ENCODE results near the gene LAMA5. TPM values are rescaled to one million over a fixed set of nuclear protein-coding genes. Genes with fewer than 3 reads are reported as not detected.

The LAMA5 gene
- total and polyA plus RNA-seq, 5 donors from 2014 or later: 0.30 to 0.91 TPM; not detected in 3

GRCh38 chr20:62336329-62336728 is 30.8 kb downstream of the LAMA5 start:
- Mint-ChIP-seq H3K36me3 (no peaks in the 10 kb centered on the region), H3K27ac (no peak overlapping the region), H3K9me3 (peaks cover 0 to 5% (median 0%) of the 10 kb centered on the region in 7 donors), H3K4me3 (no peak overlapping the region), H3K4me1 (no peaks in the 10 kb centered on the region), H3K27me3 (peaks cover 5% of the 10 kb centered on the region)
- H3K9me3 ChIP-seq (ENCODE audit: control insufficient read depth in 2 of 2, low read length in 2 of 2): peaks cover 0 to 2% of the 10 kb centered on the region in 2 experiments
- no peak overlapping the region for H3K27ac ChIP-seq (ENCODE audit: insufficient read depth, low read length, poor library complexity, severe bottlenecking)
- H3K4me3 ChIP-seq (ENCODE audit: low read depth, low read length): no peak overlapping the region
- H3K27me3 ChIP-seq (ENCODE audit: control insufficient read depth, insufficient read depth, low read length): no peaks in the 10 kb centered on the region
- ATAC-seq (ENCODE audit: low read depth in 2 of 2) (no peak), DNase-seq (no peak)
- H3K36me3 ChIP-seq (ENCODE audit: control insufficient read depth, insufficient read depth, low read length): no peaks in the 10 kb centered on the region
- H3K4me1 ChIP-seq (ENCODE audit: control insufficient read depth, insufficient read depth, low read length, poor library complexity, severe bottlenecking): no peaks in the 10 kb centered on the region

GRCh38 chr20:62335532-62335931 is 31.6 kb downstream of the LAMA5 start:
- Histone ChIP-seq H3K9me3 (ENCODE audit: control insufficient read depth in 2 of 2, low read length in 2 of 2) (no peaks in the 10 kb centered on the region), H3K4me1 (ENCODE audit: control insufficient read depth, insufficient read depth, low read length, poor library complexity, severe bottlenecking) (no peaks in the 10 kb centered on the region), H3K4me3 (ENCODE audit: low read depth, low read length) (no peak overlapping the region), H3K27ac (ENCODE audit: insufficient read depth, low read length, poor library complexity, severe bottlenecking) (no peak overlapping the region), H3K36me3 (ENCODE audit: control insufficient read depth, insufficient read depth, low read length) (no peaks in the 10 kb centered on the region), H3K27me3 (ENCODE audit: control insufficient read depth, insufficient read depth, low read length) (no peaks in the 10 kb centered on the region)
- no peaks in the 10 kb centered on the region for H3K4me1 Mint-ChIP-seq
- DNase-seq: no peak
- no peak for ATAC-seq (ENCODE audit: low read depth in 2 of 2)
- H3K27me3 Mint-ChIP-seq: peaks cover 5% of the 10 kb centered on the region
- no peak overlapping the region for H3K27ac Mint-ChIP-seq
- H3K36me3 Mint-ChIP-seq: no peaks in the 10 kb centered on the region
- peaks cover 0 to 5% (median 0%) of the 10 kb centered on the region in 7 donors for H3K9me3 Mint-ChIP-seq
- H3K4me3 Mint-ChIP-seq: no peak overlapping the region

GRCh38 chr20:62334881-62335280 is 32.2 kb downstream of the LAMA5 start:
- no peak overlapping the region for H3K4me3 Mint-ChIP-seq
- Histone ChIP-seq H3K27me3 (ENCODE audit: control insufficient read depth, insufficient read depth, low read length) (no peaks in the 10 kb centered on the region), H3K27ac (ENCODE audit: insufficient read depth, low read length, poor library complexity, severe bottlenecking) (no peak overlapping the region), H3K4me1 (ENCODE audit: control insufficient read depth, insufficient read depth, low read length, poor library complexity, severe bottlenecking) (no peaks in the 10 kb centered on the region), H3K36me3 (ENCODE audit: control insufficient read depth, insufficient read depth, low read length) (no peaks in the 10 kb centered on the region), H3K4me3 (ENCODE audit: low read depth, low read length) (no peak overlapping the region), H3K9me3 (ENCODE audit: control insufficient read depth in 2 of 2, low read length in 2 of 2) (no peaks in the 10 kb centered on the region)
- H3K27ac Mint-ChIP-seq: no peak overlapping the region
- H3K4me1 Mint-ChIP-seq: no peaks in the 10 kb centered on the region
- no peaks in the 10 kb centered on the region for H3K36me3 Mint-ChIP-seq
- H3K9me3 Mint-ChIP-seq: peaks cover 0 to 4% (median 0%) of the 10 kb centered on the region in 7 donors
- peaks cover 5% of the 10 kb centered on the region for H3K27me3 Mint-ChIP-seq
- DNase-seq (no peak), ATAC-seq (ENCODE audit: low read depth in 2 of 2) (no peak)

GRCh38 chr20:62333820-62334595 is 33.1 kb downstream of the LAMA5 start:
- H3K4me3 ChIP-seq (ENCODE audit: low read depth, low read length): no peak overlapping the region
- Mint-ChIP-seq H3K27me3 (peaks cover 5% of the 10 kb centered on the region), H3K4me3 (no peak overlapping the region), H3K4me1 (no peaks in the 10 kb centered on the region), H3K9me3 (no peaks in the 10 kb centered on the region), H3K36me3 (no peaks in the 10 kb centered on the region), H3K27ac (no peak overlapping the region)
- DNase-seq: no peak
- no peak overlapping the region for H3K27ac ChIP-seq (ENCODE audit: insufficient read depth, low read length, poor library complexity, severe bottlenecking)
- no peaks in the 10 kb centered on the region for H3K4me1 ChIP-seq (ENCODE audit: control insufficient read depth, insufficient read depth, low read length, poor library complexity, severe bottlenecking)
- H3K27me3 ChIP-seq (ENCODE audit: control insufficient read depth, insufficient read depth, low read length): no peaks in the 10 kb centered on the region
- H3K36me3 ChIP-seq (ENCODE audit: control insufficient read depth, insufficient read depth, low read length): no peaks in the 10 kb centered on the region
- no peak for ATAC-seq (ENCODE audit: low read depth in 2 of 2)
- H3K9me3 ChIP-seq (ENCODE audit: control insufficient read depth in 2 of 2, low read length in 2 of 2): no peaks in the 10 kb centered on the region

- Histone ChIP-seq H3K4me3 (ENCODE audit: low read depth, low read length) (no peak overlapping the region), H3K4me1 (ENCODE audit: control insufficient read depth, insufficient read depth, low read length, poor library complexity, severe bottlenecking) (no peaks in the 10 kb centered on the region), H3K27ac (ENCODE audit: insufficient read depth, low read length, poor library complexity, severe bottlenecking) (no peak overlapping the region), H3K9me3 (ENCODE audit: control insufficient read depth in 2 of 2, low read length in 2 of 2) (no peaks in the 10 kb centered on the region), H3K27me3 (ENCODE audit: control insufficient read depth, insufficient read depth, low read length) (no peaks in the 10 kb centered on the region), H3K36me3 (ENCODE audit: control insufficient read depth, insufficient read depth, low read length) (no peaks in the 10 kb centered on the region)
- Mint-ChIP-seq H3K4me1 (no peaks in the 10 kb centered on the region), H3K36me3 (no peaks in the 10 kb centered on the region), H3K27me3 (peaks cover 5% of the 10 kb centered on the region), H3K9me3 (no peaks in the 10 kb centered on the region), H3K4me3 (no peak overlapping the region), H3K27ac (no peak overlapping the region)
- no peak for DNase-seq
- no peak for ATAC-seq (ENCODE audit: low read depth in 2 of 2)
Observed at GRCh38 chr20:62332989-62333819, 33.9 kb downstream of the LAMA5 start.

- no peaks in the 10 kb centered on the region for H3K9me3 Mint-ChIP-seq
- H3K27me3 Mint-ChIP-seq: peaks cover 5% of the 10 kb centered on the region
- ATAC-seq (ENCODE audit: low read depth in 2 of 2): no peak
- H3K27me3 ChIP-seq (ENCODE audit: control insufficient read depth, insufficient read depth, low read length): no peaks in the 10 kb centered on the region
- H3K4me3 Mint-ChIP-seq: no peak overlapping the region
- DNase-seq: no peak
- no peaks in the 10 kb centered on the region for H3K36me3 Mint-ChIP-seq
- H3K9me3 ChIP-seq (ENCODE audit: control insufficient read depth in 2 of 2, low read length in 2 of 2): no peaks in the 10 kb centered on the region
- no peak overlapping the region for H3K27ac ChIP-seq (ENCODE audit: insufficient read depth, low read length, poor library complexity, severe bottlenecking)
- H3K4me3 ChIP-seq (ENCODE audit: low read depth, low read length): no peak overlapping the region
- no peaks in the 10 kb centered on the region for H3K36me3 ChIP-seq (ENCODE audit: control insufficient read depth, insufficient read depth, low read length)
- no peaks in the 10 kb centered on the region for H3K4me1 ChIP-seq (ENCODE audit: control insufficient read depth, insufficient read depth, low read length, poor library complexity, severe bottlenecking)
- H3K27ac Mint-ChIP-seq: no peak overlapping the region
- H3K4me1 Mint-ChIP-seq: no peaks in the 10 kb centered on the region
Observed at GRCh38 chr20:62332421-62332820, 34.7 kb downstream of the LAMA5 start.

GRCh38 chr20:62331347-62331746 is 35.8 kb downstream of the LAMA5 start:
- Mint-ChIP-seq H3K4me1 (no peaks in the 10 kb centered on the region), H3K36me3 (no peaks in the 10 kb centered on the region), H3K27ac (no peak overlapping the region), H3K4me3 (no peak overlapping the region), H3K9me3 (no peaks in the 10 kb centered on the region), H3K27me3 (peaks cover 3% of the 10 kb centered on the region)
- H3K9me3 ChIP-seq (ENCODE audit: control insufficient read depth in 2 of 2, low read length in 2 of 2): no peaks in the 10 kb centered on the region
- no peak overlapping the region for H3K4me3 ChIP-seq (ENCODE audit: low read depth, low read length)
- H3K36me3 ChIP-seq (ENCODE audit: control insufficient read depth, insufficient read depth, low read length): no peaks in the 10 kb centered on the region
- no peaks in the 10 kb centered on the region for H3K4me1 ChIP-seq (ENCODE audit: control insufficient read depth, insufficient read depth, low read length, poor library complexity, severe bottlenecking)
- DNase-seq: no peak
- H3K27me3 ChIP-seq (ENCODE audit: control insufficient read depth, insufficient read depth, low read length): no peaks in the 10 kb centered on the region
- ATAC-seq (ENCODE audit: low read depth in 2 of 2): no peak
- no peak overlapping the region for H3K27ac ChIP-seq (ENCODE audit: insufficient read depth, low read length, poor library complexity, severe bottlenecking)

All from CD4-positive, CD25-positive, alpha-beta regulatory T cell (primary cell).